KMS-11 (cell line): ENCODE results near the gene SCMH1.

Source experiments
- H2AFZ ChIP-seq: fragments of 200-600 bp; sonication (generic); 2 replicates; pipeline ENCODE4 v1.6.1; 2016; ENCODE audit warnings: antibody characterized with exemption, mixed run types, low read depth
- H3K27ac ChIP-seq: fragments of 200-600 bp; sonication (generic); 2 replicates; pipeline ENCODE4 v1.6.1; 2016; ENCODE audit warnings: mild to moderate bottlenecking, mixed run types
- H3K27me3 ChIP-seq: fragments of 200-600 bp; sonication (generic); 2 replicates; pipeline ENCODE4 v1.6.1; 2017; ENCODE audit warnings: mild to moderate bottlenecking, low read depth, mixed run types, moderate library complexity; ENCODE audit not compliant: insufficient read depth
- H3K36me3 ChIP-seq: fragments of 200-600 bp; sonication (generic); 2 replicates; pipeline ENCODE4 v1.6.1; 2017; ENCODE audit warnings: mild to moderate bottlenecking, mixed run types; ENCODE audit not compliant: insufficient read depth
- H3K4me1 ChIP-seq: fragments of 200-600 bp; sonication (generic); 2 replicates; pipeline ENCODE4 v1.6.1; 2016; ENCODE audit warnings: mild to moderate bottlenecking, low read depth, mixed run types; ENCODE audit not compliant: poor library complexity, severe bottlenecking
- H3K4me2 ChIP-seq: fragments of 200-600 bp; sonication (generic); 2 replicates; pipeline ENCODE4 v1.7.0; 2016; ENCODE audit warnings: mild to moderate bottlenecking, mixed run types
- H3K4me3 ChIP-seq: fragments of 200-600 bp; sonication (generic); IDR thresholded peaks from 2 replicates; pipeline ENCODE4 v1.6.1; 2017; ENCODE audit warnings: low read depth, low read length, mixed read lengths; ENCODE audit not compliant: insufficient read depth
- H3K79me2 ChIP-seq: fragments of 200-600 bp; sonication (generic); 2 replicates; pipeline ENCODE4 v1.6.1; 2016; ENCODE audit warnings: low read depth, mixed run types; ENCODE audit not compliant: insufficient read depth
- H3K9ac ChIP-seq: fragments of 200-600 bp; sonication (generic); 2 replicates; pipeline ENCODE4 v1.6.1; 2016; ENCODE audit warnings: mild to moderate bottlenecking, mixed run types
- H4K20me1 ChIP-seq: fragments of 200-600 bp; sonication (generic); 2 replicates; pipeline ENCODE4 v1.6.1; 2016; ENCODE audit warnings: mild to moderate bottlenecking, mixed run types; ENCODE audit not compliant: insufficient read depth
- CTCF ChIP-seq: fragments of 200-600 bp; sonication (generic); conservative IDR thresholded peaks from 2 replicates; pipeline ENCODE4 v1.6.1; 2017; ENCODE audit warnings: low read depth, mild to moderate bottlenecking, antibody characterized with exemption, low read length, moderate library complexity, mixed read lengths

SCMH1 gene

GRCh38 chr1:41161846-41162245 is 80.3 kb downstream of the SCMH1 start:
- Histone ChIP-seq H3K4me3 (no peak overlapping the region), H3K27ac (no peak overlapping the region), H3K4me2 (no peak overlapping the region), H2AFZ (no peak overlapping the region), H3K79me2 (no peaks in the 10 kb centered on the region), H4K20me1 (no peaks in the 10 kb centered on the region), H3K36me3 (no peaks in the 10 kb centered on the region), H3K4me1 (peaks cover 10% of the 10 kb centered on the region), H3K27me3 (no peaks in the 10 kb centered on the region), H3K9ac (no peak overlapping the region)
- no peak for TF ChIP-seq CTCF

- no peak overlapping the region for H3K27ac ChIP-seq
- H3K9ac ChIP-seq, result no peak overlapping the region
- no peak overlapping the region for H3K4me3 ChIP-seq
- H3K36me3 ChIP-seq, result no peaks in the 10 kb centered on the region
- no peak overlapping the region for H2AFZ ChIP-seq
- H3K79me2 ChIP-seq, result no peaks in the 10 kb centered on the region
- peaks cover under 1% of the 10 kb centered on the region for H3K4me1 ChIP-seq
- H4K20me1 ChIP-seq, result no peaks in the 10 kb centered on the region
- H3K27me3 ChIP-seq, result no peaks in the 10 kb centered on the region
- TF ChIP-seq CTCF, result no peak
- no peak overlapping the region for H3K4me2 ChIP-seq
Measured at GRCh38 chr1:41160498-41161110, 81.5 kb downstream of the SCMH1 start.

GRCh38 chr1:41158966-41159365 is 83.1 kb downstream of the SCMH1 start:
- no peak overlapping the region for H3K27ac ChIP-seq
- no peak for TF ChIP-seq CTCF
- no peaks in the 10 kb centered on the region for H3K27me3 ChIP-seq
- no peaks in the 10 kb centered on the region for H4K20me1 ChIP-seq
- no peaks in the 10 kb centered on the region for H3K4me1 ChIP-seq
- no peak overlapping the region for H3K4me3 ChIP-seq
- H3K9ac ChIP-seq, result no peak overlapping the region
- no peaks in the 10 kb centered on the region for H3K36me3 ChIP-seq
- no peak overlapping the region for H3K4me2 ChIP-seq
- no peak overlapping the region for H2AFZ ChIP-seq
- H3K79me2 ChIP-seq, result no peaks in the 10 kb centered on the region

GRCh38 chr1:41158147-41158875 is 83.8 kb downstream of the SCMH1 start:
- Histone ChIP-seq H3K27me3 (no peaks in the 10 kb centered on the region), H3K4me2 (no peak overlapping the region), H3K4me3 (no peak overlapping the region), H2AFZ (no peak overlapping the region), H3K4me1 (no peaks in the 10 kb centered on the region), H3K79me2 (no peaks in the 10 kb centered on the region), H4K20me1 (no peaks in the 10 kb centered on the region), H3K36me3 (no peaks in the 10 kb centered on the region), H3K9ac (no peak overlapping the region), H3K27ac (no peak overlapping the region)
- TF ChIP-seq CTCF, result no peak
